A549 (cell line): ENCODE measurements around the gene SSMEM1. TPM values are rescaled to one million over a fixed set of nuclear protein-coding genes. Genes with fewer than 3 reads are reported as not detected.

Experiments used
- ATAC-seq, 2 experiments: fragments of 200-7000 bp in 1 of 2; fragments of >200 bp in 1 of 2; cut with Nextera tagmentation in 1 of 2; cut with Tn5 transposase in 1 of 2; 3 replicates each; pipeline versions ENCODE4 v1.8.0 to v1.9.1; 2018 to 2020; ENCODE audit warnings: mild to moderate bottlenecking in 1 of 2, moderate library complexity in 1 of 2
- CTCF ChIA-PET: fragments of 300-600 bp; sonication (Branson Sonifier 250); formaldehyde crosslinking; extraction: SDS; loops from one replicate; lab custom pipeline; 2021; ENCODE audit warnings: antibody characterized with exemption, inconsistent platforms; lab: Yijun Ruan, JAX
- POLR2A ChIA-PET: fragments of 350-600 bp; formaldehyde crosslinking; extraction: SDS; loops from one replicate; lab custom pipeline; 2021; ENCODE audit warnings: antibody characterized with exemption, inconsistent platforms; lab: Yijun Ruan, JAX
- DNase-seq, 2 experiments: peaks; one replicate each; pipeline versions ENCODE4 v3.0.0 to v3.0.0-alpha.2; 2011 to 2016; ENCODE audit warnings: low read depth in 1 of 2, low spot score in 1 of 2
- FAIRE-seq: peaks from 2 replicates; lab custom pipeline; 2011; peaks lifted over from hg19 to GRCh38; lab: Jason Lieb, UNC
- H3K27ac ChIP-seq, 2 experiments: fragments of >200 bp; sonication (Bioruptor Twin); formaldehyde crosslinking; 3 replicates each; pipeline ENCODE4 v1.5.1; 2016 to 2017
- H3K4me1 ChIP-seq: fragments of >200 bp; sonication (Bioruptor Twin); formaldehyde crosslinking; 3 replicates; pipeline ENCODE4 v1.6.1; 2016
- H3K4me2 ChIP-seq: fragments of >200 bp; sonication (Bioruptor Twin); formaldehyde crosslinking; 3 replicates; pipeline ENCODE4 v1.6.1; 2016
- H3K4me3 ChIP-seq: fragments of >200 bp; sonication (Bioruptor Twin); formaldehyde crosslinking; 3 replicates; pipeline ENCODE4 v1.5.1; 2016
- H3K9me3 ChIP-seq: fragments of >200 bp; sonication (Bioruptor Twin); formaldehyde crosslinking; 3 replicates; pipeline ENCODE4 v1.6.1; 2016
- CEBPB ChIP-seq, 2 experiments: fragments of >200 bp in 1 of 2; sonication (Bioruptor Twin) in 1 of 2; formaldehyde crosslinking in 1 of 2; IDR thresholded peaks; 2 replicates each; pipeline ENCODE4 v1.6.1; 2012 to 2016
- CHD2 ChIP-seq: fragments of 150-350 bp; IDR thresholded peaks from 2 replicates; pipeline ENCODE4 v1.6.1; 2014; ENCODE audit warnings: low read length; ENCODE audit not compliant: partially characterized antibody
- CHD4 ChIP-seq: fragments of 200-600 bp; sonication (generic); IDR thresholded peaks from 2 replicates; pipeline ENCODE4 v1.6.1; 2016; ENCODE audit warnings: antibody characterized with exemption, mild to moderate bottlenecking, borderline replicate concordance
- EP300 ChIP-seq, 2 experiments: fragments of >200 bp; sonication (Bioruptor Twin); formaldehyde crosslinking; IDR thresholded peaks; 2 replicates in 1 of 2; 3 replicates in 1 of 2; pipeline ENCODE4 v1.6.1; 2016 to 2017
- ESRRA ChIP-seq: fragments of 150-350 bp; IDR thresholded peaks from 2 replicates; pipeline ENCODE4 v1.6.1; 2014; ENCODE audit warnings: mild to moderate bottlenecking, low read length, borderline replicate concordance
- FOSL2 ChIP-seq, 2 experiments: fragments of 450-650 bp in 1 of 2; fragments of >200 bp in 1 of 2; sonication (Bioruptor Twin) in 1 of 2; formaldehyde crosslinking; IDR thresholded peaks; 2 replicates each; pipeline versions ENCODE4 v1.5.0 to v1.6.1; 2016 to 2020; ENCODE audit warnings: mild to moderate bottlenecking in 1 of 2, moderate library complexity in 1 of 2
- FOXS1 ChIP-seq: fragments of 250-450 bp; sonication (Bioruptor Pico); IDR thresholded peaks from 2 replicates; pipeline ENCODE4 v1.5.0; 2020; ENCODE audit warnings: mild to moderate bottlenecking, moderate library complexity
- GATA3 ChIP-seq: IDR thresholded peaks from 2 replicates; pipeline ENCODE4 v1.6.1; 2012; ENCODE audit warnings: borderline replicate concordance
- HOXA7 ChIP-seq: fragments of 250-450 bp; sonication (Bioruptor Pico); IDR thresholded peaks from 2 replicates; pipeline ENCODE4 v1.5.0; 2020; ENCODE audit warnings: mild to moderate bottlenecking, moderate library complexity
- HOXB5 ChIP-seq: fragments of 250-450 bp; sonication (Bioruptor Pico); IDR thresholded peaks from 2 replicates; pipeline ENCODE4 v1.5.0; 2020; ENCODE audit warnings: mild to moderate bottlenecking, moderate library complexity
- JUN ChIP-seq, 2 experiments: fragments of >200 bp; sonication (Bioruptor Twin); formaldehyde crosslinking; IDR thresholded peaks; 2 replicates in 1 of 2; 3 replicates in 1 of 2; pipeline ENCODE4 v1.6.1; 2016 to 2017
- MAFK ChIP-seq: fragments of 450-650 bp; IDR thresholded peaks from 2 replicates; pipeline ENCODE4 v1.6.1; 2014; ENCODE audit not compliant: partially characterized antibody
- MAZ ChIP-seq: fragments of 150-350 bp; IDR thresholded peaks from 2 replicates; pipeline ENCODE4 v1.6.1; 2014; ENCODE audit warnings: antibody characterized with exemption, low read depth, low read length, borderline replicate concordance
- PHF8 ChIP-seq: fragments of 200-600 bp; sonication (generic); IDR thresholded peaks from 2 replicates; pipeline ENCODE4 v1.6.1; 2016; ENCODE audit warnings: low read depth, mild to moderate bottlenecking, antibody characterized with exemption, moderate library complexity, borderline replicate concordance
- POLR2AphosphoS2 ChIP-seq: conservative IDR thresholded peaks from 2 replicates; pipeline ENCODE4 v1.6.1; 2012; ENCODE audit warnings: low read length, improper control_type of control experiment, inconsistent platforms
- RAD21 ChIP-seq, 2 experiments: fragments of >200 bp in 1 of 2; sonication (Bioruptor Twin) in 1 of 2; formaldehyde crosslinking in 1 of 2; IDR thresholded peaks in 1 of 2; conservative IDR thresholded peaks in 1 of 2; 2 replicates in 1 of 2; 3 replicates in 1 of 2; pipeline ENCODE4 v1.6.1; 2012 to 2018; ENCODE audit warnings: inconsistent platforms in 1 of 2
- RCOR1 ChIP-seq: fragments of 150-350 bp; IDR thresholded peaks from 2 replicates; pipeline ENCODE4 v1.6.1; 2014; ENCODE audit warnings: antibody characterized with exemption, low read length, low read depth
- RFX5 ChIP-seq: fragments of 450-650 bp; IDR thresholded peaks from 2 replicates; pipeline ENCODE4 v1.7.1; 2014; ENCODE audit warnings: antibody characterized with exemption, mild to moderate bottlenecking, moderate library complexity
- RNF2 ChIP-seq: fragments of 200-600 bp; sonication (generic); IDR thresholded peaks from 2 replicates; pipeline ENCODE4 v1.6.1; 2016; ENCODE audit warnings: low read depth, mild to moderate bottlenecking, antibody characterized with exemption, moderate library complexity, borderline replicate concordance
- TFCP2L1 ChIP-seq: fragments of 250-450 bp; sonication (Bioruptor Pico); IDR thresholded peaks from 2 replicates; pipeline ENCODE4 v1.5.0; 2021; ENCODE audit warnings: mild to moderate bottlenecking
- TP53 ChIP-seq: fragments of 250-450 bp; sonication (Bioruptor Pico); IDR thresholded peaks from 2 replicates; pipeline ENCODE4 v1.5.0; 2021; ENCODE audit warnings: mild to moderate bottlenecking, moderate library complexity
- ZNF302 ChIP-seq: fragments of 250-450 bp; sonication (Bioruptor Pico); IDR thresholded peaks from 2 replicates; pipeline ENCODE4 v1.9.0; 2021; ENCODE audit warnings: inconsistent platforms, mild to moderate bottlenecking, moderate library complexity
- ZSCAN20 ChIP-seq: fragments of 250-450 bp; sonication (Bioruptor Pico); IDR thresholded peaks from 2 replicates; pipeline ENCODE4 v1.8.0; 2022; ENCODE audit warnings: mild to moderate bottlenecking, moderate library complexity
- WGBS: methylation state at CpG from one replicate; pipeline ENCODE4 v1.1.6; 2017; ENCODE audit errors: missing lambda C conversion rate; 5-methylcytosine and 5-hydroxymethylcytosine counted together
- polyA plus RNA-seq, 4 experiments: library from polyadenylated mRNA; depleted of rRNA in 3 of 4; stranded (reverse); fragments of >200 nt; fragmentation: RNase III in 1 of 4; extraction: RNeasy Plus Mini Kit Qiagen cat#74134 plus additional on column Dnase treatment in 1 of 4; gene quantifications; 2 replicates in 3 of 4; 3 replicates in 1 of 4; pipeline ENCODE4 v1.2.3, GENCODE V29; 2011 to 2017
- TF ChIP-seq, protein P1 (sequence below): fragments of 250-450 bp; sonication (Bioruptor Pico); IDR thresholded peaks from 2 replicates; pipeline ENCODE4 v1.5.0; 2021; ENCODE audit warnings: mild to moderate bottlenecking, moderate library complexity, borderline replicate concordance
- TF ChIP-seq, protein P2 (sequence below): fragments of >200 bp; sonication (Bioruptor Twin); formaldehyde crosslinking; IDR thresholded peaks from 2 replicates; pipeline ENCODE4 v1.6.1; 2016
- TF ChIP-seq, protein P3 (sequence below): fragments of 450-650 bp; IDR thresholded peaks from 2 replicates; pipeline ENCODE4 v1.6.1; 2014; ENCODE audit warnings: antibody characterized with exemption
- TF ChIP-seq, protein P4 (sequence below): IDR thresholded peaks from 2 replicates; pipeline ENCODE4 v1.6.1; 2012

SSMEM1 gene
- polyA plus RNA-seq, 2 of the 4 experiments (the other 2 are of a cell fraction): not detected

DNA sequence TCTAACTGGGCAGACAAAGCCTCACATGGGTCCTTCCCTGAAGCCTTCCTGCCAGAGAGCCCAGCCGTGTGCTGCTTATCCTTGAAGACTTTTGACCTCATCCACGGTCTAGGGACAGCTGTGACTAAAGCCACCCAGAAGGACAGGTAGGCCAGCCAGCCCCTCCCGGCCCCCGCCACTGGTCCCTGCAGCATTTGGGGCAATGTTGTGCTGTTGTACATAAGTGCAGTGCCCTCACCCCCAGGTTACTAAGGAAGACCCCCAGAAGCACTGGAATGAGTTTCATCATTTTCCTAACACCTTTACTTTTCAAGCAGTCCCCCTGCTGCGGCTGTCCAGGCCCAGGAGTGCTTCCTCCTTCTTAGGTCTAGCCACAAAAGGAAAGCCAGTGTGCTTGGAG is 45.5 kb upstream of the SSMEM1 start:
- ATAC-seq (no peak), DNase-seq (no peak), FAIRE-seq (no peak)
- Histone ChIP-seq H3K9me3 (no peaks in the 10 kb centered on the region), H3K4me3 (no peak overlapping the region), H3K27ac (no peak overlapping the region), H3K4me1 (no peaks in the 10 kb centered on the region), H3K4me2 (no peak overlapping the region)
- POLR2A ChIA-PET: no interaction called here
- WGBS: 93% methylated on average over 5 of the region's 5 CpGs
- CTCF ChIA-PET: interaction anchor here (0.6 to 1.4 kb wide), 3 partner anchors 20 to 596 kb away, joined by 3 read pairs; no protein-coding TSS in a partner anchor
- TF ChIP-seq CHD4 (no peak), FOXS1 (CRISPR knock-in tag) (no peak), ZNF302 (CRISPR knock-in tag) (no peak), GATA3 (no peak), FOSL2 (IDR thresholded peaks at IDR 0.05) (no peak), FOSL2 (CRISPR knock-in tag; IDR thresholded peaks at IDR 0.05) (no peak), JUN (IDR thresholded peaks at IDR 0.05) (no peak), RAD21 (conservative IDR thresholded peaks at IDR 0.05 in 1 of 2, IDR thresholded peaks at IDR 0.05 in 1 of 2) (no peak), CHD2 (no peak), MAZ (no peak), PHF8 (no peak), ZSCAN20 (CRISPR knock-in tag) (no peak), EP300 (IDR thresholded peaks at IDR 0.05) (no peak), MAFK (no peak), POLR2AphosphoS2 (no peak), TP53 (no peak), HOXB5 (CRISPR knock-in tag) (no peak)
- TF ChIP-seq, protein P1, sequence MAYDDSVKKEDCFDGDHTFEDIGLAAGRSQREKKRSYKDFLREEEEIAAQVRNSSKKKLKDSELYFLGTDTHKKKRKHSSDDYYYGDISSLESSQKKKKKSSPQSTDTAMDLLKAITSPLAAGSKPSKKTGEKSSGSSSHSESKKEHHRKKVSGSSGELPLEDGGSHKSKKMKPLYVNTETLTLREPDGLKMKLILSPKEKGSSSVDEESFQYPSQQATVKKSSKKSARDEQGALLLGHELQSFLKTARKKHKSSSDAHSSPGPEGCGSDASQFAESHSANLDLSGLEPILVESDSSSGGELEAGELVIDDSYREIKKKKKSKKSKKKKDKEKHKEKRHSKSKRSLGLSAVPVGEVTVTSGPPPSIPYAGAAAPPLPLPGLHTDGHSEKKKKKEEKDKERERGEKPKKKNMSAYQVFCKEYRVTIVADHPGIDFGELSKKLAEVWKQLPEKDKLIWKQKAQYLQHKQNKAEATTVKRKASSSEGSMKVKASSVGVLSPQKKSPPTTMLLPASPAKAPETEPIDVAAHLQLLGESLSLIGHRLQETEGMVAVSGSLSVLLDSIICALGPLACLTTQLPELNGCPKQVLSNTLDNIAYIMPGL (CRISPR knock-in tag): no peak
- TF ChIP-seq, protein P2, sequence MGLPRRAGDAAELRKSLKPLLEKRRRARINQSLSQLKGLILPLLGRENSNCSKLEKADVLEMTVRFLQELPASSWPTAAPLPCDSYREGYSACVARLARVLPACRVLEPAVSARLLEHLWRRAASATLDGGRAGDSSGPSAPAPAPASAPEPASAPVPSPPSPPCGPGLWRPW: no peak
- TF ChIP-seq, protein P3, sequence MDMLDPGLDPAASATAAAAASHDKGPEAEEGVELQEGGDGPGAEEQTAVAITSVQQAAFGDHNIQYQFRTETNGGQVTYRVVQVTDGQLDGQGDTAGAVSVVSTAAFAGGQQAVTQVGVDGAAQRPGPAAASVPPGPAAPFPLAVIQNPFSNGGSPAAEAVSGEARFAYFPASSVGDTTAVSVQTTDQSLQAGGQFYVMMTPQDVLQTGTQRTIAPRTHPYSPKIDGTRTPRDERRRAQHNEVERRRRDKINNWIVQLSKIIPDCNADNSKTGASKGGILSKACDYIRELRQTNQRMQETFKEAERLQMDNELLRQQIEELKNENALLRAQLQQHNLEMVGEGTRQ: no peak
- TF ChIP-seq, protein P4, sequence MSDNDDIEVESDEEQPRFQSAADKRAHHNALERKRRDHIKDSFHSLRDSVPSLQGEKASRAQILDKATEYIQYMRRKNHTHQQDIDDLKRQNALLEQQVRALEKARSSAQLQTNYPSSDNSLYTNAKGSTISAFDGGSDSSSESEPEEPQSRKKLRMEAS: no peak

DNA sequence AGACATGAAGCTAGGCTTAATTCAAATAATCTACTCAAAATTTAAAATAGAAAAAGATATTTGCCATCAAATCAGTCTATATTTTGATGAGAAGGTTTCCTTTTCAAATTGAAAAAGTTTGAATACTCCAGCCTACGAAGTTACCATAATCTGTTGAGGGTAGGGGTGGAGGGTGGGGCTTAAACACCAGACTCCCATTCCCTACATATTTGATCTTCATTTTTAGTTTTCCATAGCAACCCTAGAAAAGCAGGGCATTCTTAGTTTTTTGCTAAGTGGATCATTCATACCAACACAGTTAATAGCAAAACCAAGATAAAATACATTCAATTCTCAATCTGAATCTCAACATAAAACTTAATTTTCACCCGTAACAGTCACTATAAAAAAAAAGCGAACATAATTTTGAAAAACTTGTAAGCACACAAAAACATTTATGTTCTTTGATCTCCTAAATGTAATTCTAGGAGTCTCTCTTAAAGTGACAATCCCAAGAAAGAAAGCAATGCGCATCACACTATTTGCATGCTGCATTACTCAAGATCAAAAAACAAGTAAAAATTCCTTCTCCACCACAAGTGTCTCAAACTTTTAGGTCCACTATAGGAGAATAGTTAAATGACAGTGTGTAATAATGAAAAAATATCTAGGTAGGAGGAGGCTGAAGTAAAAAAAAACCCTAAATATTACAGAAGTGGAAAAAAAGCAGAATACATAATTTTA is 33.3 kb upstream of the SSMEM1 start:
- TF ChIP-seq CEBPB (IDR thresholded peaks at IDR 0.05) (no peak), RAD21 (conservative IDR thresholded peaks at IDR 0.05 in 1 of 2, IDR thresholded peaks at IDR 0.05 in 1 of 2) (no peak), RCOR1 (no peak), HOXB5 (CRISPR knock-in tag) (no peak), ESRRA (no peak), RNF2 (no peak), EP300 (IDR thresholded peaks at IDR 0.05) (no peak), RFX5 (no peak), TFCP2L1 (CRISPR knock-in tag) (no peak), HOXA7 (CRISPR knock-in tag) (no peak), POLR2AphosphoS2 (no peak)
- ChIA-PET CTCF (no interaction called here), POLR2A (no interaction called here)
- ATAC-seq: no peak
- no peak overlapping the region for H3K27ac ChIP-seq
- no peak for DNase-seq
- H3K4me3 ChIP-seq: no peak overlapping the region
- WGBS: 94% methylated on average over 4 of the region's 4 CpGs
- H3K4me1 ChIP-seq: no peaks in the 10 kb centered on the region
- H3K4me2 ChIP-seq: no peak overlapping the region
- H3K9me3 ChIP-seq: no peaks in the 10 kb centered on the region
- no peak for FAIRE-seq
